ENCODE measurements around the gene ALDH4A1. TPM values are rescaled to one million over a fixed set of nuclear protein-coding genes. Genes with fewer than 3 reads are reported as not detected.

ALDH4A1 gene
- total and polyA plus RNA-seq, 9 of the 15 experiments (the other 6 are each of a cell fraction or from before 2014, with no cell fraction given) = 0.27 to 31.4 (median 16.6) TPM

DNA sequence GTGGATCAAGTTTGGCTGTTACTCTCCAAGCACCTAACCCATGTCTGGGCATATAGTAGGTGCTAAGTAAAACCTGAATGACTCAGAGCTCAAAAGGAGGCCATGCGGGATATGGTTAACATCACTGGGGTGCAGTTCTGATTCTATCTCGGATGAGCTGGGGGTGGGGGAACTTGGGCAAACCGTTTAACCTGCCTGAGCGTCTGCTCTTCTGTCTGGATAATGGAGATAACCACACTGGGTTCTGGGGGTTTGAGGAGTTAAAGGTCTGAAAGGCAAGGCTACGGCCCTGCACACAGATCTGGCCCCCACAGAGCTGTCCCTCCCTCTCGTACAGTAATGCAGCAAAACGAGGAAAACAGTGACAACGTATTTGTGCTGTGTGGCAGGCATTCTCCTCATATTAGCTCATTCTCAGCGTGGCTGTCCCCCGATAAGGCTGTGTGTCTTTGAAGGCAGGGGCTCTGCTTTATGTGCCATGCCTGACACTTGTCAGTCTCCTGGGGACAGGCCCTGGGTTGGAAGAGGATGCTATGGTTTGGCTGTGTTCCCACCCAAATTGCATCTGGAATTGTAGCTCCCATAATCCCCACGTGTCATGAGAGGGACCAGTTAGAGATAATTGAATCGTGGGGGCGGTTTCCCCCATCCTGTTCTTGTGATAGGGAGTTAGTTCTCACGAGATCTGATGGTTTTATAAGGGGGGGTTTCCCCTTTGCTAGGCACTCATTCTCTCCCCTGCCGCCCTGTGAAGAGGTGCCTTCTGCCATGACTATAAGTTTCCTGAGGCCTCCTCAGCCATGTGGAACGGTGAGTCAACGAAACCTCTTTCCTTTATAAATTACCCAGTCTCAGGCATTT lies 6.8 kb upstream of the ALDH4A1 start (continued):
- TF ChIP-seq SRSF1 (IDR thresholded peaks at IDR 0.05; ENCODE audit: low read depth, low read length) = no peak
- no peak for TF ChIP-seq PCBP2 (IDR thresholded peaks at IDR 0.05; ENCODE audit: low read depth, low read length, poor library complexity, severe bottlenecking)

DNA sequence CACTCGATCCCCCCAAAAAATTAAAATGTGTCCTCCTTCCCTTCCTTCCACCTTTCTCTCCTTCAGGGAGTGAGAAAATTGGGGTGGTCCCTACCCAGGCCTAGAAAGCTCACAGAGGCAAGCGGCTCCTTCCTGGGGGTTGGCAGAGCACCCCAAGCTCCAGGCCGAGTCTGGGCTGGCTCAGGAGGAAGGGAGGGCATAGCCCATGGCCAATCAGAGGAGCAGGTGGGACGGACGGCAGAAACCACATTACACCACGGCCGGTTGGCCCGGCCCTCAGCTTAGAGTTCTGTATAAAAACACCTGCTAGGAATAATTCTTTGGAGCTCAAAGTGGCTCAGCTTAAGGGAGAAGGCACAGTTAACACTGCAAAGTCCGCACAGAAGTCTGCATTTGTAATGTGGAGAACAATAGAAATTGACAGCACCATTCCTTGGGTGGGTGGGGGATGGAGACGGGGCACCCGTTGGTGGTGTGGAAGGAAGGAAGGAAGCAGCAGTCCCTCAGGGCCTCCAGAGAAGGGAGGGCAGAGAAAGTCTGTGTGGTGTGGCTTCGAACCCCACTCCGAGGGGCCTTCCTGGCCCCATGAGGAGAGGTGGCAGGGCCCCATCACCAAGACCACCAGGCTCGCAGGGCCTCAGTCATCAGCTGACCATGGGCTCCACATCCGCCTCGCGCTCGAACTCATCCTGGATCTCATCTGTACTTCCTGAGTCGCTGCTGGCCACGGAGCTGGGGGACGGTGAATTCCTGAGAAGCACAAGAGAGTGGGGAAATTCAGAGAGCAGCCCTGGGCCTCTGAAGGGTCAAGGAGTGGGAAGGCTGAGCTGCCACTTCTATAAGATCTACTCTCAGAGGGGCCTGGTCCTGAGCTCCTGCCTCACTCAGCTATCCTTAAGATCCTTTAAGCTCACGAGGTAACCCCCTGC lies 5.8 kb upstream of the ALDH4A1 start:
- intact Hi-C loops (cut with micrococcal nuclease) = loop anchor here (5.0 to 10.0 kb wide), 3 partner anchors 174 to 747 kb away; no protein-coding TSS in a partner anchor
- Histone ChIP-seq H3K27ac (ENCODE audit: extremely low read depth, low read depth, low read length) (peak overlapping the region; percentile 81), H3K79me2 (ENCODE audit: control insufficient read depth, insufficient read depth, low read length) (peaks cover 15% of the 10 kb centered on the region; the same call in 2 of the 3 replicates), H3K4me1 (replicated peaks in 1 of 2; ENCODE audit: control insufficient read depth in 2 of 2, insufficient read depth in 2 of 2, low read length in 2 of 2) (peaks cover 47 to 49% of the 10 kb centered on the region in 2 experiments), H4K20me1 (replicated peaks; ENCODE audit: control insufficient read depth, insufficient read depth, low read length) (peaks cover under 1% of the 10 kb centered on the region; the same call in 1 of the 2 replicates), H3K9ac (ENCODE audit: insufficient read depth in 1 of 2, low read depth in 2 of 2, low read length in 2 of 2) (peak overlapping the region; percentile 69 to 79), H3K36me3 (ENCODE audit: control insufficient read depth, insufficient read depth, low read length) (no peaks in the 10 kb centered on the region), H3K4me2 (ENCODE audit: insufficient read depth, low read length) (peak overlapping the region; percentile 79), H3K9me1 (ENCODE audit: control insufficient read depth, insufficient read depth, low read length) (no peaks in the 10 kb centered on the region), H3K9me3 (replicated peaks; ENCODE audit: control insufficient read depth, insufficient read depth, low read depth, low read length) (no peaks in the 10 kb centered on the region), H3K27me3 (ENCODE audit: control insufficient read depth in 2 of 2, insufficient read depth in 2 of 2, low read length in 2 of 2) (no peaks in the 10 kb centered on the region), H2AFZ (ENCODE audit: low read depth, low read length) (peak overlapping the region; percentile 95), H3K4me3 (peak overlapping the region; percentile 14)
- no TSS peak for BruUV-seq (replicated peaks)
- 23% methylated on average over 22 of the region's 22 CpGs for WGBS (ENCODE audit: insufficient coverage, low coverage, missing lambda C conversion rate)
- in situ Hi-C loops (cut with MboI) = loop anchor here (10.0 kb wide), 1 partner anchor 317 kb away; no protein-coding TSS in a partner anchor
- peak; percentile 62 to 75 (median 67) for DNase-seq (ENCODE audit: extremely low read depth in 1 of 4, low spot score in 3 of 4)
- POLR2A ChIA-PET = interaction anchor here (0.5 to 2.4 kb wide), 14 partner anchors 8 to 326 kb away, joined by 3 to 9 read pairs (median 3); no protein-coding TSS in a partner anchor
- CTCF ChIA-PET (ENCODE audit: low intra/inter-chr PET ratio) = interaction anchor here (1.4 to 1.5 kb wide), 2 partner anchors 33 to 333 kb away, joined by 4 to 5 read pairs; no protein-coding TSS in a partner anchor
- peak; percentile 29 for FAIRE-seq
- peak; percentile 60 for ATAC-seq
- TF ChIP-seq, protein P1, sequence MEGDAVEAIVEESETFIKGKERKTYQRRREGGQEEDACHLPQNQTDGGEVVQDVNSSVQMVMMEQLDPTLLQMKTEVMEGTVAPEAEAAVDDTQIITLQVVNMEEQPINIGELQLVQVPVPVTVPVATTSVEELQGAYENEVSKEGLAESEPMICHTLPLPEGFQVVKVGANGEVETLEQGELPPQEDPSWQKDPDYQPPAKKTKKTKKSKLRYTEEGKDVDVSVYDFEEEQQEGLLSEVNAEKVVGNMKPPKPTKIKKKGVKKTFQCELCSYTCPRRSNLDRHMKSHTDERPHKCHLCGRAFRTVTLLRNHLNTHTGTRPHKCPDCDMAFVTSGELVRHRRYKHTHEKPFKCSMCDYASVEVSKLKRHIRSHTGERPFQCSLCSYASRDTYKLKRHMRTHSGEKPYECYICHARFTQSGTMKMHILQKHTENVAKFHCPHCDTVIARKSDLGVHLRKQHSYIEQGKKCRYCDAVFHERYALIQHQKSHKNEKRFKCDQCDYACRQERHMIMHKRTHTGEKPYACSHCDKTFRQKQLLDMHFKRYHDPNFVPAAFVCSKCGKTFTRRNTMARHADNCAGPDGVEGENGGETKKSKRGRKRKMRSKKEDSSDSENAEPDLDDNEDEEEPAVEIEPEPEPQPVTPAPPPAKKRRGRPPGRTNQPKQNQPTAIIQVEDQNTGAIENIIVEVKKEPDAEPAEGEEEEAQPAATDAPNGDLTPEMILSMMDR (IDR thresholded peaks at IDR 0.05 in 2 of 3, conservative IDR thresholded peaks at IDR 0.05 in 1 of 3; ENCODE audit: insufficient read depth in 2 of 3, low read depth in 1 of 3, low read length in 3 of 3) = no peak
- TF ChIP-seq ZSCAN29 (IDR thresholded peaks at IDR 0.05) (no peak), NCOA4 (IDR thresholded peaks at IDR 0.05; ENCODE audit: partially characterized antibody) (no peak), POLR2AphosphoS5 (IDR thresholded peaks at IDR 0.05; ENCODE audit: control insufficient read depth, insufficient read depth, low read depth, low read length) (no peak)
